SU-DHL-6 (cell line): Measurements from ENCODE around the gene RAD51B.

Experiments
- CTCF ChIP-seq: fragments of 200-600 bp; sonication (generic); IDR thresholded peaks from one replicate; pipeline ENCODE4 v1.5.1; 2017; ENCODE audit warnings: antibody characterized with exemption, mild to moderate bottlenecking, low read length, moderate library complexity; ENCODE audit not compliant: insufficient read depth, poor library complexity, severe bottlenecking
- EZH2phosphoT487 ChIP-seq: fragments of 200-600 bp; sonication (generic), shearing (Covaris generic); conservative IDR thresholded peaks from 2 replicates; pipeline ENCODE4 v1.6.1; 2018; ENCODE audit warnings: mild to moderate bottlenecking, antibody characterized with exemption, low read length, moderate library complexity, mixed read lengths

GRCh38 chr14:68051146-68051545 lies 231.6 kb downstream of the RAD51B start:
- TF ChIP-seq CTCF = no peak
- no peak for TF ChIP-seq EZH2phosphoT487
